HepG2 (cell line): ENCODE results near the gene SYCE3. TPM values are rescaled to one million over a fixed set of nuclear protein-coding genes. Genes with fewer than 3 reads are reported as not detected.
A peak's percentile ranks its signal among the peaks of the same experiment; 100 is the strongest.

Source experiments
- DMAP1 ChIP-seq: IDR thresholded peaks from 2 replicates; pipeline ENCODE4 v1.6.1; 2016
- FOSL1 ChIP-seq: sonication (generic); formaldehyde crosslinking; IDR thresholded peaks from 2 replicates; pipeline ENCODE4 v1.9.0; 2021; ENCODE audit warnings: missing genetic modification reagents, borderline replicate concordance
- FOXK1 ChIP-seq: sonication (generic); formaldehyde crosslinking; IDR thresholded peaks from 2 replicates; pipeline ENCODE4 v1.4.0; 2020; ENCODE audit warnings: low read depth, missing genetic modification reagents, borderline replicate concordance
- GLI4 ChIP-seq: sonication (generic); formaldehyde crosslinking; IDR thresholded peaks from 2 replicates; pipeline ENCODE4 v1.5.1; 2020; ENCODE audit warnings: missing genetic modification reagents, mild to moderate bottlenecking, moderate library complexity, borderline replicate concordance
- HHEX ChIP-seq: IDR thresholded peaks from 2 replicates; pipeline ENCODE4 v1.6.1; 2016; ENCODE audit warnings: control low read depth
- MZF1 ChIP-seq: sonication (generic); formaldehyde crosslinking; IDR thresholded peaks from 2 replicates; pipeline ENCODE4 v1.8.1; 2023; ENCODE audit warnings: mild to moderate bottlenecking, missing genetic modification reagents, borderline replicate concordance
- NBN ChIP-seq: fragments of 450-650 bp; conservative IDR thresholded peaks from 2 replicates; pipeline ENCODE4 v1.6.1; 2017
- NRL ChIP-seq: sonication (generic); formaldehyde crosslinking; IDR thresholded peaks from 2 replicates; pipeline ENCODE4 v1.5.0; 2020; ENCODE audit warnings: missing genetic modification reagents, mild to moderate bottlenecking, moderate library complexity, borderline replicate concordance
- PHB2 ChIP-seq: fragments of 450-650 bp; IDR thresholded peaks from 2 replicates; pipeline ENCODE4 v1.6.1; 2018; ENCODE audit not compliant: partially characterized antibody
- SATB2 ChIP-seq: sonication (generic); formaldehyde crosslinking; IDR thresholded peaks from 2 replicates; pipeline ENCODE4 v1.5.0; 2020; ENCODE audit warnings: missing genetic modification reagents
- TGIF2 ChIP-seq: IDR thresholded peaks from 2 replicates; pipeline ENCODE4 v1.6.1; 2016; ENCODE audit warnings: control low read depth, missing compliant biosample characterization
- ZBTB7A ChIP-seq: sonication (generic); formaldehyde crosslinking; IDR thresholded peaks from 2 replicates; pipeline ENCODE4 v1.8.0; 2022; ENCODE audit warnings: mild to moderate bottlenecking, missing genetic modification reagents
- ZNF598 ChIP-seq: sonication (generic); formaldehyde crosslinking; IDR thresholded peaks from 2 replicates; pipeline ENCODE4 v1.5.1; 2020; ENCODE audit warnings: mild to moderate bottlenecking, missing genetic modification reagents, borderline replicate concordance
- ZNF839 ChIP-seq: sonication (generic); formaldehyde crosslinking; IDR thresholded peaks from 2 replicates; pipeline ENCODE4 v1.4.0; 2020; ENCODE audit warnings: missing genetic modification reagents, mild to moderate bottlenecking, borderline replicate concordance
- polyA plus RNA-seq, 8 experiments: library from polyadenylated mRNA; depleted of rRNA in 3 of 8; stranded (reverse) in 7 of 8; unstranded in 1 of 8; fragments of >200 nt; fragmentation: Illumina TruSeq in 4 of 8; extraction: Trizol in 4 of 8; gene quantifications; 2 replicates each; pipeline versions ENCODE4 v1.2.1 to v1.2.3, GENCODE V29; 2011 to 2016; ENCODE audit warnings: low read depth in 4 of 8, missing spikeins in 1 of 8, mixed read lengths in 1 of 8; ENCODE audit not compliant: insufficient read depth in 1 of 8
- total RNA-seq, 5 experiments: library from RNA; depleted of rRNA; stranded (reverse); fragments of >200 nt; fragmentation: Illumina TruSeq; extraction: Trizol; gene quantifications; 2 replicates each; pipeline ENCODE4 v1.2.3, GENCODE V29; 2016; ENCODE audit warnings: low read depth in 1 of 5
- TF ChIP-seq, protein P1 (sequence below), 2 experiments: IDR thresholded peaks; 2 replicates each; pipeline ENCODE4 v1.6.1; 2011 to 2012; ENCODE audit warnings: low read length in 2 of 2, borderline replicate concordance in 1 of 2, low read depth in 1 of 2, mild to moderate bottlenecking in 1 of 2, moderate library complexity in 1 of 2
- TF ChIP-seq, protein P2 (sequence below): sonication (generic); formaldehyde crosslinking; IDR thresholded peaks from 2 replicates; pipeline ENCODE4 v1.9.0; 2022; ENCODE audit warnings: low read depth, missing genetic modification reagents
- TF ChIP-seq, protein P3 (sequence below): sonication (generic); formaldehyde crosslinking; IDR thresholded peaks from 2 replicates; pipeline ENCODE4 v1.4.0; 2020; ENCODE audit warnings: missing genetic modification reagents
- TF ChIP-seq, protein P4 (sequence below): IDR thresholded peaks from 2 replicates; pipeline ENCODE4 v1.6.1; 2016
- TF ChIP-seq, protein P5 (sequence below): sonication (generic); formaldehyde crosslinking; conservative IDR thresholded peaks from 2 replicates; pipeline ENCODE4 v1.4.0; 2020; ENCODE audit warnings: missing genetic modification reagents

The SYCE3 gene
- total and polyA plus RNA-seq, 2 of the 13 experiments (the other 11 are each of a cell fraction or from before 2014, with no cell fraction given) = not detected

DNA sequence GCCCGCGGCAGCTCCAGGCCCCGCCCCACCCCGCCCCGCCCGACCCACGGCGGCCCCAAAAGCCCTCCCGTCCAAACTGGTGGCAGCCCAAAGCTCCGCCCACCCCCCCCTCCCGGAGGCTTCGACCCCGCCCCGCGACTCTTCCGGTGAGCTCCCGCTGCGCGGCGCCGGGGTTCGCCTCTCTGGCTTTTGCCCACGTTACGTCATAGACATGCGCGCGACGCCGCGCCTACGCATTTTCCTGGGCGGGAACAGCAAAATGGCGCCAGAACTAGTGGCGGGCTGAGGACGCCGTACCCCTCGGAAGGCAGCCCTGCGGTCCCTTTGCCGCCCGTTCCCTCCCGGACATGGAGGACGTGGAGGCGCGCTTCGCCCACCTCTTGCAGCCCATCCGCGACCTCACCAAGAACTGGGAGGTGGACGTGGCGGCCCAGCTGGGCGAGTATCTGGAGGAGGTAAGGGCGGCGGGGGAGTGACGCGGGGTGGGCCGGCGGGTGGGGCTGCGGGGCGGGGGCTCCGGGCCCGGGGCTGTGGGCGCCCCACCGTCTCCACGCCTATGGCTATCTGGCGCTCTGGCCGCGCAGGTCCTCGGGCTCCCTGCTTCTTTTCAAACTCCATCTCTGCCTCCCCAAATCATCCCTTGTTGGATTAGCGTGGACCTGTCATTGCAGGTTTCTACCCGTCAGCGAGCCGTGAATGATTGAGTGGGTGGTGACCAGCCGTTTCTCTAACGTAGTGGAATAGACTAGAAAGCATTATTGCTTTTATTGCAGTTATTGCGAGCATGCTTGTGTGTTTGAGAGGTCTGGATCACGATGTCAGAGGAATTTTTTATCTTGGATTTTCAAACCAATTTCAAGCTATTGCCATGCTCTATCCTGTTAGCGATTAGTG, 54.5 kb downstream of the SYCE3 start, which contains the start of gene NCAPH2 (continued):
- TF ChIP-seq, protein P1, sequence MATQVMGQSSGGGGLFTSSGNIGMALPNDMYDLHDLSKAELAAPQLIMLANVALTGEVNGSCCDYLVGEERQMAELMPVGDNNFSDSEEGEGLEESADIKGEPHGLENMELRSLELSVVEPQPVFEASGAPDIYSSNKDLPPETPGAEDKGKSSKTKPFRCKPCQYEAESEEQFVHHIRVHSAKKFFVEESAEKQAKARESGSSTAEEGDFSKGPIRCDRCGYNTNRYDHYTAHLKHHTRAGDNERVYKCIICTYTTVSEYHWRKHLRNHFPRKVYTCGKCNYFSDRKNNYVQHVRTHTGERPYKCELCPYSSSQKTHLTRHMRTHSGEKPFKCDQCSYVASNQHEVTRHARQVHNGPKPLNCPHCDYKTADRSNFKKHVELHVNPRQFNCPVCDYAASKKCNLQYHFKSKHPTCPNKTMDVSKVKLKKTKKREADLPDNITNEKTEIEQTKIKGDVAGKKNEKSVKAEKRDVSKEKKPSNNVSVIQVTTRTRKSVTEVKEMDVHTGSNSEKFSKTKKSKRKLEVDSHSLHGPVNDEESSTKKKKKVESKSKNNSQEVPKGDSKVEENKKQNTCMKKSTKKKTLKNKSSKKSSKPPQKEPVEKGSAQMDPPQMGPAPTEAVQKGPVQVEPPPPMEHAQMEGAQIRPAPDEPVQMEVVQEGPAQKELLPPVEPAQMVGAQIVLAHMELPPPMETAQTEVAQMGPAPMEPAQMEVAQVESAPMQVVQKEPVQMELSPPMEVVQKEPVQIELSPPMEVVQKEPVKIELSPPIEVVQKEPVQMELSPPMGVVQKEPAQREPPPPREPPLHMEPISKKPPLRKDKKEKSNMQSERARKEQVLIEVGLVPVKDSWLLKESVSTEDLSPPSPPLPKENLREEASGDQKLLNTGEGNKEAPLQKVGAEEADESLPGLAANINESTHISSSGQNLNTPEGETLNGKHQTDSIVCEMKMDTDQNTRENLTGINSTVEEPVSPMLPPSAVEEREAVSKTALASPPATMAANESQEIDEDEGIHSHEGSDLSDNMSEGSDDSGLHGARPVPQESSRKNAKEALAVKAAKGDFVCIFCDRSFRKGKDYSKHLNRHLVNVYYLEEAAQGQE (IDR thresholded peaks at IDR 0.05; ENCODE audit: borderline replicate concordance in 1 of 2, low read depth in 1 of 2, low read length in 2 of 2) = peak in 1 of 2 experiments; percentile 41; a peak in 1 of 4 replicates
- TF ChIP-seq ZBTB7A (CRISPR knock-in tag) = peak; percentile 76
- no peak for TF ChIP-seq SATB2
- no peak for TF ChIP-seq GLI4
- TF ChIP-seq ZNF839 = no peak
- no peak for TF ChIP-seq HHEX (CRISPR knock-in tag)
- peak; percentile 71; the same call in 1 of the 2 replicates for TF ChIP-seq NRL
- TF ChIP-seq ZNF598 = no peak
- TF ChIP-seq PHB2 = no peak
- TF ChIP-seq TGIF2 (CRISPR knock-in tag) = 0 out of 2 replicates have a peak, but pooled peaks have one; percentile 41
- TF ChIP-seq, protein P2, sequence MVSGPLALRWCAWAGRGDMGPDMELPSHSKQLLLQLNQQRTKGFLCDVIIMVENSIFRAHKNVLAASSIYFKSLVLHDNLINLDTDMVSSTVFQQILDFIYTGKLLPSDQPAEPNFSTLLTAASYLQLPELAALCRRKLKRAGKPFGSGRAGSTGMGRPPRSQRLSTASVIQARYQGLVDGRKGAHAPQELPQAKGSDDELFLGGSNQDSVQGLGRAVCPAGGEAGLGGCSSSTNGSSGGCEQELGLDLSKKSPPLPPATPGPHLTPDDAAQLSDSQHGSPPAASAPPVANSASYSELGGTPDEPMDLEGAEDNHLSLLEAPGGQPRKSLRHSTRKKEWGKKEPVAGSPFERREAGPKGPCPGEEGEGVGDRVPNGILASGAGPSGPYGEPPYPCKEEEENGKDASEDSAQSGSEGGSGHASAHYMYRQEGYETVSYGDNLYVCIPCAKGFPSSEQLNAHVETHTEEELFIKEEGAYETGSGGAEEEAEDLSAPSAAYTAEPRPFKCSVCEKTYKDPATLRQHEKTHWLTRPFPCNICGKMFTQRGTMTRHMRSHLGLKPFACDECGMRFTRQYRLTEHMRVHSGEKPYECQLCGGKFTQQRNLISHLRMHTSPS (CRISPR knock-in tag) = no peak
- TF ChIP-seq DMAP1 (CRISPR knock-in tag) = peak; percentile 64
- TF ChIP-seq FOSL1 (CRISPR knock-in tag) = no peak
- TF ChIP-seq, protein P3, sequence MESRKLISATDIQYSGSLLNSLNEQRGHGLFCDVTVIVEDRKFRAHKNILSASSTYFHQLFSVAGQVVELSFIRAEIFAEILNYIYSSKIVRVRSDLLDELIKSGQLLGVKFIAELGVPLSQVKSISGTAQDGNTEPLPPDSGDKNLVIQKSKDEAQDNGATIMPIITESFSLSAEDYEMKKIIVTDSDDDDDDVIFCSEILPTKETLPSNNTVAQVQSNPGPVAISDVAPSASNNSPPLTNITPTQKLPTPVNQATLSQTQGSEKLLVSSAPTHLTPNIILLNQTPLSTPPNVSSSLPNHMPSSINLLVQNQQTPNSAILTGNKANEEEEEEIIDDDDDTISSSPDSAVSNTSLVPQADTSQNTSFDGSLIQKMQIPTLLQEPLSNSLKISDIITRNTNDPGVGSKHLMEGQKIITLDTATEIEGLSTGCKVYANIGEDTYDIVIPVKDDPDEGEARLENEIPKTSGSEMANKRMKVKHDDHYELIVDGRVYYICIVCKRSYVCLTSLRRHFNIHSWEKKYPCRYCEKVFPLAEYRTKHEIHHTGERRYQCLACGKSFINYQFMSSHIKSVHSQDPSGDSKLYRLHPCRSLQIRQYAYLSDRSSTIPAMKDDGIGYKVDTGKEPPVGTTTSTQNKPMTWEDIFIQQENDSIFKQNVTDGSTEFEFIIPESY (CRISPR knock-in tag) = peak; percentile 52
- TF ChIP-seq, protein P4, sequence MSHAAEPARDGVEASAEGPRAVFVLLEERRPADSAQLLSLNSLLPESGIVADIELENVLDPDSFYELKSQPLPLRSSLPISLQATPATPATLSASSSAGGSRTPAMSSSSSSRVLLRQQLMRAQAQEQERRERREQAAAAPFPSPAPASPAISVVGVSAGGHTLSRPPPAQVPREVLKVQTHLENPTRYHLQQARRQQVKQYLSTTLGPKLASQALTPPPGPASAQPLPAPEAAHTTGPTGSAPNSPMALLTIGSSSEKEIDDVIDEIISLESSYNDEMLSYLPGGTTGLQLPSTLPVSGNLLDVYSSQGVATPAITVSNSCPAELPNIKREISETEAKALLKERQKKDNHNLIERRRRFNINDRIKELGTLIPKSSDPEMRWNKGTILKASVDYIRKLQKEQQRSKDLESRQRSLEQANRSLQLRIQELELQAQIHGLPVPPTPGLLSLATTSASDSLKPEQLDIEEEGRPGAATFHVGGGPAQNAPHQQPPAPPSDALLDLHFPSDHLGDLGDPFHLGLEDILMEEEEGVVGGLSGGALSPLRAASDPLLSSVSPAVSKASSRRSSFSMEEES = 0 out of 2 replicates have a peak, but pooled peaks have one; percentile 27
- TF ChIP-seq MZF1 (CRISPR knock-in tag) = no peak
- TF ChIP-seq, protein P5, sequence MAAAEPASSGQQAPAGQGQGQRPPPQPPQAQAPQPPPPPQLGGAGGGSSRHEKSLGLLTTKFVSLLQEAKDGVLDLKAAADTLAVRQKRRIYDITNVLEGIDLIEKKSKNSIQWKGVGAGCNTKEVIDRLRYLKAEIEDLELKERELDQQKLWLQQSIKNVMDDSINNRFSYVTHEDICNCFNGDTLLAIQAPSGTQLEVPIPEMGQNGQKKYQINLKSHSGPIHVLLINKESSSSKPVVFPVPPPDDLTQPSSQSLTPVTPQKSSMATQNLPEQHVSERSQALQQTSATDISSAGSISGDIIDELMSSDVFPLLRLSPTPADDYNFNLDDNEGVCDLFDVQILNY (CRISPR knock-in tag) = peak; percentile 97
- peak; percentile 83; the same call in 1 of the 2 replicates for TF ChIP-seq FOXK1 (CRISPR knock-in tag)
- TF ChIP-seq NBN = no peak
